ENCODE data around the gene BYSL.

DNA sequence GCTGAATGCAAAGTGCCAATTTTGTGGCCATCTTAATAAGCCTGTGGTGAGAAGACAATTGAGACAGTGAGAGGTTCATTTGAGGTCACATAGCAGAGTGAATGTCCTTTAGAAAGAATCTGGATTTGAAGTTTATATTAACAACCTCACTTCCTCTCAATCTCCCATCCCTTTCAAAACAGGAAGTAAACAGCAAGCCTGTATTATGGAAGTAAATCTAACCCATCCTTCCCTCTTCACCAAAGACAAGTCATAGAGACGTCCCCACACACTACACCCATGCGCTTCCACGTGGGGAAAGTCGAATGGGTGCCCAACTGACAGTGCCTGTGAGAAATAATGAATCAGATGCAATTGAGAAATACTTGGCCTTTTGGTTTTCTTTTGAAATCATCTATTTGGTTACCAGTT is 49.1 kb downstream of the BYSL start:
- TF ChIP-seq, protein P1, sequence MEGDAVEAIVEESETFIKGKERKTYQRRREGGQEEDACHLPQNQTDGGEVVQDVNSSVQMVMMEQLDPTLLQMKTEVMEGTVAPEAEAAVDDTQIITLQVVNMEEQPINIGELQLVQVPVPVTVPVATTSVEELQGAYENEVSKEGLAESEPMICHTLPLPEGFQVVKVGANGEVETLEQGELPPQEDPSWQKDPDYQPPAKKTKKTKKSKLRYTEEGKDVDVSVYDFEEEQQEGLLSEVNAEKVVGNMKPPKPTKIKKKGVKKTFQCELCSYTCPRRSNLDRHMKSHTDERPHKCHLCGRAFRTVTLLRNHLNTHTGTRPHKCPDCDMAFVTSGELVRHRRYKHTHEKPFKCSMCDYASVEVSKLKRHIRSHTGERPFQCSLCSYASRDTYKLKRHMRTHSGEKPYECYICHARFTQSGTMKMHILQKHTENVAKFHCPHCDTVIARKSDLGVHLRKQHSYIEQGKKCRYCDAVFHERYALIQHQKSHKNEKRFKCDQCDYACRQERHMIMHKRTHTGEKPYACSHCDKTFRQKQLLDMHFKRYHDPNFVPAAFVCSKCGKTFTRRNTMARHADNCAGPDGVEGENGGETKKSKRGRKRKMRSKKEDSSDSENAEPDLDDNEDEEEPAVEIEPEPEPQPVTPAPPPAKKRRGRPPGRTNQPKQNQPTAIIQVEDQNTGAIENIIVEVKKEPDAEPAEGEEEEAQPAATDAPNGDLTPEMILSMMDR (IDR thresholded peaks at IDR 0.05): no peak
- no peak for TF ChIP-seq POLR2A (IDR thresholded peaks at IDR 0.05)
